ENCODE results near the gene IQGAP1.
"Not testable (repeated sequence)": the region's sequence is repeated elsewhere in the genome, so short reads cannot be mapped to it uniquely, and the experiment has no call there.

Gene IQGAP1

GRCh38 chr15:90409587-90409986 is 21.5 kb downstream of the IQGAP1 start:
- not testable (repeated sequence) for DNase-seq (ENCODE audit: low spot score)

GRCh38 chr15:90410316-90410715 is 22.3 kb downstream of the IQGAP1 start:
- not testable (repeated sequence) for DNase-seq (ENCODE audit: low spot score)

GRCh38 chr15:90411176-90411575 is 23.1 kb downstream of the IQGAP1 start:
- DNase-seq (ENCODE audit: low spot score), result no peak

GRCh38 chr15:90412356-90413194 is 24.5 kb downstream of the IQGAP1 start:
- DNase-seq (ENCODE audit: low spot score), result peak; percentile 26

- no peak for DNase-seq (ENCODE audit: low spot score)
These were observed 25.7 kb downstream of the IQGAP1 start for GRCh38 chr15:90413411-90414379.

- no peak for DNase-seq (ENCODE audit: low spot score)
These were observed 26.5 kb downstream of the IQGAP1 start for GRCh38 chr15:90414408-90415028.

GRCh38 chr15:90416052-90416451 is 28.0 kb downstream of the IQGAP1 start:
- DNase-seq (ENCODE audit: low spot score), result not testable (repeated sequence)

- DNase-seq (ENCODE audit: low spot score), result no peak
These were observed 30.6 kb downstream of the IQGAP1 start for GRCh38 chr15:90418627-90419026.

- DNase-seq (ENCODE audit: low spot score), result peak; percentile 22
These were observed 31.2 kb downstream of the IQGAP1 start for GRCh38 chr15:90419206-90419605.

- DNase-seq (ENCODE audit: low spot score), result peak; percentile 41
These were observed 31.8 kb downstream of the IQGAP1 start for GRCh38 chr15:90419738-90420406.

GRCh38 chr15:90420451-90420850 is 32.4 kb downstream of the IQGAP1 start:
- DNase-seq (ENCODE audit: low spot score), result no peak

- no peak for DNase-seq (ENCODE audit: low spot score)
These were observed 33.5 kb downstream of the IQGAP1 start for GRCh38 chr15:90421527-90421926.

GRCh38 chr15:90422043-90422442 is 34.0 kb downstream of the IQGAP1 start:
- DNase-seq (ENCODE audit: low spot score), result no peak

GRCh38 chr15:90422936-90423335 is 34.9 kb downstream of the IQGAP1 start:
- DNase-seq (ENCODE audit: low spot score), result no peak

- DNase-seq (ENCODE audit: low spot score), result no peak
These were observed 35.8 kb downstream of the IQGAP1 start for GRCh38 chr15:90423801-90424319.

GRCh38 chr15:90425726-90426346 is 37.8 kb downstream of the IQGAP1 start:
- no peak for DNase-seq (ENCODE audit: low spot score)

- no peak for DNase-seq (ENCODE audit: low spot score)
These were observed 39.1 kb downstream of the IQGAP1 start for GRCh38 chr15:90427185-90427584.

GRCh38 chr15:90432253-90432652 is 44.2 kb downstream of the IQGAP1 start:
- DNase-seq (ENCODE audit: low spot score), result no peak

GRCh38 chr15:90435652-90436337 is 47.8 kb downstream of the IQGAP1 start:
- DNase-seq (ENCODE audit: low spot score), result no peak

GRCh38 chr15:90436952-90437351 is 48.9 kb downstream of the IQGAP1 start:
- DNase-seq (ENCODE audit: low spot score), result no peak
